ENCODE measurements around the gene MYBBP1A. TPM values are rescaled to one million over a fixed set of nuclear protein-coding genes. Genes with fewer than 3 reads are reported as not detected.

The MYBBP1A gene
- total RNA-seq, 1 experiment from 2014 or later, result 130 TPM

- Histone ChIP-seq H3K4me2 (ENCODE audit: low read length) (peak overlapping the region; percentile 97), H3K79me2 (ENCODE audit: insufficient read depth, low read length) (no peaks in the 10 kb centered on the region), H3K4me1 (ENCODE audit: control insufficient read depth in 1 of 2, insufficient read depth in 2 of 2, low read length in 2 of 2) (peaks cover 4 to 37% of the 10 kb centered on the region in 2 experiments; a peak in 3 of 4 replicates), H3K27ac (ENCODE audit: low read depth, low read length) (no peak overlapping the region; the same call in 1 of the 2 replicates), H3K9me2 (ENCODE audit: insufficient read depth) (no peaks in the 10 kb centered on the region), H3K9me3 (ENCODE audit: control insufficient read depth in 1 of 2, insufficient read depth in 1 of 2, low read depth in 1 of 2, low read length in 2 of 2) (no peaks in the 10 kb centered on the region), H3K9ac (ENCODE audit: low read length) (peak overlapping the region; percentile 53), H3K27me3 (ENCODE audit: insufficient read depth, low read length) (no peaks in the 10 kb centered on the region), H3K36me3 (ENCODE audit: control insufficient read depth in 1 of 2, insufficient read depth in 2 of 2, low read length in 2 of 2) (no peaks in the 10 kb centered on the region), H2AFZ (ENCODE audit: low read depth, low read length, poor library complexity, severe bottlenecking) (no peak overlapping the region), H3K4me3 (replicated peaks in 1 of 2; ENCODE audit: low read depth in 1 of 2, low read length in 2 of 2) (peak overlapping the region; percentile 51 to 65), H4K20me1 (ENCODE audit: insufficient read depth) (no peaks in the 10 kb centered on the region)
- TF ChIP-seq CEBPB (IDR thresholded peaks at IDR 0.05; ENCODE audit: low read depth) (no peak), MAX (IDR thresholded peaks at IDR 0.05) (peak; percentile 44; the same call in 1 of the 2 replicates)
- POLR2A ChIA-PET, result no interaction called here
- no TSS peak for BruUV-seq (replicated peaks)
- ATAC-seq, result peak; percentile 56
- RAD21 ChIA-PET (ENCODE audit: low non-redundant PET in 1 of 2, low total read pairs in 2 of 2, uncharacterized antibody in 2 of 2, unreplicated experiment in 2 of 2), result no interaction called here
- CTCF ChIA-PET, result interaction anchor here (1.3 kb wide), 1 partner anchor 9 kb away, joined by 3 read pairs; no protein-coding TSS in a partner anchor
- intact Hi-C loops (cut with micrococcal nuclease), result no loop called here
- DNase-seq (ENCODE audit: low read depth, low spot score), result no peak
Observed at GRCh38 chr17:4499431-4500190, 55.6 kb downstream of the MYBBP1A start.

DNA sequence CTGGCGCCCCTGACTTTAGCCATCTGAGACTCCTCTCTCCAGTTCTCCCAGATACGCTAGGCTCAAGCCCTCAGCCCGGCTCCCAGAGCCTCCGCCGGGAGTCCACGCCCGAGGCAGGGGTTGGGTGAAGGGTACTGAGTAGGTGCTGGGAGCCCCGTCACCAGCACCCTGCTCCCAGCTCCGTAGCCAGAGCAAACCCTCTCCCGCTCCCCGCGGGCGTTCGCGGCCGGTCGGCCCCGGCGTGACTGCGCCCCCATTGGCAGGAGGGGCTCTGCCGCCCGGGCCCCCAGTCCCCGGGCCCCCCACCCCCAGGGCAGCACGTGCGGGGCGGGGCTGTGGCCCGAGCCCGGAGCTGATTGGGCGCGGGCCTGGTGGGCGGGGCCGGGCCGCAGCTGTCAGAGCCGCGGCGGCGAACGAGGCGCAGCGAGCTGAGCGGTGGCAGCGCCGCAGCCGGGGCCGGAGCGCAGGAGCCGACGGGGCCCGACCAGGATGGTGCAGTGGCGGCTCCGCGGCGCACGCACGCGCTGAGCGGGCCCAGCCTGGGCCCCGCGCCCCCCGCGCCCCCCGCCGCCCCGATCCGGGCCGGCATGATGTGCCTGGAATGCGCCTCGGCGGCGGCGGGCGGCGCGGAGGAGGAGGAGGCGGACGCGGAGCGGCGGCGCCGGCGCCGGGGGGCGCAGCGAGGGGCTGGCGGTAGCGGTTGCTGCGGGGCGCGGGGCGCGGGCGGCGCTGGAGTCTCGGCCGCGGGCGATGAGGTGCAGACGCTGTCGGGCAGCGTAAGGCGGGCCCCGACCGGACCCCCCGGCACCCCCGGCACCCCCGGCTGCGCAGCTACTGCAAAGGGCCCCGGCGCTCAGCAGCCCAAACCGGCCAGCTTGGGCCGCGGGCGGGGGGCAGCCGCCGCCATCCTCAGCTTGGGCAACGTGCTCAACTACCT, 56.5 kb downstream of the MYBBP1A start, which contains the start of gene SPNS2:
Gene SPNS2, plus strand, starts transcription at position 421 of the 937 bp plus-strand sequence. Its CDS starts 167 bp downstream, at position 588.
- peak within 1 kb of the TSS; percentile 53 for H3K9ac ChIP-seq (ENCODE audit: low read length)
- no peaks in the 10 kb centered on the region for H3K27me3 ChIP-seq (ENCODE audit: insufficient read depth, low read length)
- ChIA-PET POLR2A (no interaction called here), RAD21 (ENCODE audit: low non-redundant PET in 1 of 2, low total read pairs in 2 of 2, uncharacterized antibody in 2 of 2, unreplicated experiment in 2 of 2) (no interaction called here), CTCF (interaction anchor here (0.8 to 1.3 kb wide), 2 partner anchors 8 to 68 kb away, joined by 3 to 4 read pairs; no protein-coding TSS in a partner anchor)
- H4K20me1 ChIP-seq (ENCODE audit: insufficient read depth), result no peaks in the 10 kb centered on the region
- peak; percentile 88 for ATAC-seq
- H3K4me3 ChIP-seq (replicated peaks in 1 of 2; ENCODE audit: low read depth in 1 of 2, low read length in 2 of 2), result peak within 1 kb of the TSS; percentile 51 to 65
- H2AFZ ChIP-seq (ENCODE audit: low read depth, low read length, poor library complexity, severe bottlenecking), result no peak within 1 kb of the TSS
- H3K27ac ChIP-seq (ENCODE audit: low read depth, low read length), result no peak within 1 kb of the TSS; the same call in 1 of the 2 replicates
- H3K36me3 ChIP-seq (ENCODE audit: control insufficient read depth in 1 of 2, insufficient read depth in 2 of 2, low read length in 2 of 2), result no peaks in the 10 kb centered on the region
- peaks cover 4 to 32% of the 10 kb centered on the region in 2 experiments; a peak in 3 of 4 replicates for H3K4me1 ChIP-seq (ENCODE audit: control insufficient read depth in 1 of 2, insufficient read depth in 2 of 2, low read length in 2 of 2)
- BruUV-seq (replicated peaks), result no TSS peak
- no peaks in the 10 kb centered on the region for H3K79me2 ChIP-seq (ENCODE audit: insufficient read depth, low read length)
- TF ChIP-seq SP1 (IDR thresholded peaks at IDR 0.05; ENCODE audit: low read depth) (no peak), POLR2A (IDR thresholded peaks at IDR 0.05; ENCODE audit: borderline replicate concordance, extremely low read depth, insufficient read depth, insufficient read length) (no peak), CTCF (IDR thresholded peaks at IDR 0.05 in 2 of 3, conservative IDR thresholded peaks at IDR 0.05 in 1 of 3; ENCODE audit: borderline replicate concordance in 1 of 3, insufficient read depth in 1 of 3, low read depth in 2 of 3, low read length in 2 of 3) (no peak), EGR1 (IDR thresholded peaks at IDR 0.05; ENCODE audit: low read depth) (no peak), MAX (IDR thresholded peaks at IDR 0.05) (peak; percentile 48), RAD21 (IDR thresholded peaks at IDR 0.05; ENCODE audit: low read depth) (no peak), POLR2AphosphoS5 (IDR thresholded peaks at IDR 0.05; ENCODE audit: low read depth, low read length) (0 out of 2 replicates have a peak, but pooled peaks have one; percentile 33), ZFX (IDR thresholded peaks at IDR 0.05) (no peak)
- TF ChIP-seq, protein P1, sequence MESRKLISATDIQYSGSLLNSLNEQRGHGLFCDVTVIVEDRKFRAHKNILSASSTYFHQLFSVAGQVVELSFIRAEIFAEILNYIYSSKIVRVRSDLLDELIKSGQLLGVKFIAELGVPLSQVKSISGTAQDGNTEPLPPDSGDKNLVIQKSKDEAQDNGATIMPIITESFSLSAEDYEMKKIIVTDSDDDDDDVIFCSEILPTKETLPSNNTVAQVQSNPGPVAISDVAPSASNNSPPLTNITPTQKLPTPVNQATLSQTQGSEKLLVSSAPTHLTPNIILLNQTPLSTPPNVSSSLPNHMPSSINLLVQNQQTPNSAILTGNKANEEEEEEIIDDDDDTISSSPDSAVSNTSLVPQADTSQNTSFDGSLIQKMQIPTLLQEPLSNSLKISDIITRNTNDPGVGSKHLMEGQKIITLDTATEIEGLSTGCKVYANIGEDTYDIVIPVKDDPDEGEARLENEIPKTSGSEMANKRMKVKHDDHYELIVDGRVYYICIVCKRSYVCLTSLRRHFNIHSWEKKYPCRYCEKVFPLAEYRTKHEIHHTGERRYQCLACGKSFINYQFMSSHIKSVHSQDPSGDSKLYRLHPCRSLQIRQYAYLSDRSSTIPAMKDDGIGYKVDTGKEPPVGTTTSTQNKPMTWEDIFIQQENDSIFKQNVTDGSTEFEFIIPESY (IDR thresholded peaks at IDR 0.05; ENCODE audit: extremely low read depth, insufficient replicate concordance, low read length), result no peak
- no peaks in the 10 kb centered on the region for H3K9me3 ChIP-seq (ENCODE audit: control insufficient read depth in 1 of 2, insufficient read depth in 1 of 2, low read depth in 1 of 2, low read length in 2 of 2)
- intact Hi-C loops (cut with micrococcal nuclease), result no loop called here
- DNase-seq (ENCODE audit: low read depth, low spot score), result no peak
- peak within 1 kb of the TSS; percentile 97 for H3K4me2 ChIP-seq (ENCODE audit: low read length)
- no peaks in the 10 kb centered on the region for H3K9me2 ChIP-seq (ENCODE audit: insufficient read depth)
